HEK293 (cell line): ENCODE results near the gene CNPY4.
A peak's percentile ranks its signal among the peaks of the same experiment; 100 is the strongest.

Experiments
- ATF2 ChIP-seq: fragments of 450-650 bp; formaldehyde crosslinking; IDR thresholded peaks from 2 replicates; pipeline ENCODE4 v1.5.1; 2016; ENCODE audit warnings: missing biosample characterization, missing genetic modification characterization, low read depth
- PRDM4 ChIP-seq: fragments of 450-650 bp; formaldehyde crosslinking; IDR thresholded peaks from 2 replicates; pipeline ENCODE4 v1.5.1; 2017; ENCODE audit warnings: missing biosample characterization, missing genetic modification characterization
- RBAK ChIP-seq: fragments of 450-650 bp; formaldehyde crosslinking; IDR thresholded peaks from 2 replicates; pipeline ENCODE4 v1.5.1; 2016; ENCODE audit warnings: missing biosample characterization, missing genetic modification characterization
- TSHZ1 ChIP-seq: fragments of 450-650 bp; formaldehyde crosslinking; IDR thresholded peaks from 2 replicates; pipeline ENCODE4 v1.5.1; 2016; ENCODE audit warnings: missing biosample characterization, missing genetic modification characterization, borderline replicate concordance
- ZBTB10 ChIP-seq: fragments of 450-650 bp; formaldehyde crosslinking; IDR thresholded peaks from 2 replicates; pipeline ENCODE4 v1.5.1; 2016; ENCODE audit warnings: missing biosample characterization, missing genetic modification characterization
- ZBTB11 ChIP-seq: fragments of 450-650 bp; formaldehyde crosslinking; conservative IDR thresholded peaks from 2 replicates; pipeline ENCODE4 v1.5.1; 2016; ENCODE audit warnings: low read depth, missing biosample characterization, missing genetic modification characterization
- ZBTB7A ChIP-seq: fragments of 450-650 bp; formaldehyde crosslinking; IDR thresholded peaks from 2 replicates; pipeline ENCODE4 v1.5.1; 2016; ENCODE audit warnings: low read depth, missing biosample characterization, missing genetic modification characterization
- ZNF2 ChIP-seq: fragments of 450-650 bp; formaldehyde crosslinking; IDR thresholded peaks from 2 replicates; pipeline ENCODE4 v1.5.1; 2016; ENCODE audit warnings: missing biosample characterization, missing genetic modification characterization
- ZNF292 ChIP-seq: fragments of 450-650 bp; formaldehyde crosslinking; IDR thresholded peaks from 2 replicates; pipeline ENCODE4 v1.5.1; 2016; ENCODE audit warnings: low read depth, missing biosample characterization, missing genetic modification characterization, borderline replicate concordance
- ZNF366 ChIP-seq: fragments of 450-650 bp; formaldehyde crosslinking; conservative IDR thresholded peaks from 2 replicates; pipeline ENCODE4 v1.5.1; 2016; ENCODE audit warnings: missing biosample characterization, missing genetic modification characterization
- ZNF394 ChIP-seq: fragments of 450-650 bp; formaldehyde crosslinking; IDR thresholded peaks from 2 replicates; pipeline ENCODE4 v1.5.1; 2016; ENCODE audit warnings: missing biosample characterization, missing genetic modification characterization, mild to moderate bottlenecking, moderate library complexity, borderline replicate concordance
- ZNF426 ChIP-seq: fragments of 450-650 bp; formaldehyde crosslinking; IDR thresholded peaks from 2 replicates; pipeline ENCODE4 v1.5.1; 2017; ENCODE audit warnings: missing biosample characterization, missing genetic modification characterization, mild to moderate bottlenecking, inconsistent platforms, moderate library complexity
- ZNF433 ChIP-seq: fragments of 450-650 bp; formaldehyde crosslinking; IDR thresholded peaks from 2 replicates; pipeline ENCODE4 v1.5.1; 2016; ENCODE audit warnings: missing biosample characterization, missing genetic modification characterization, low read depth
- ZNF548 ChIP-seq: fragments of 450-650 bp; formaldehyde crosslinking; IDR thresholded peaks from 2 replicates; pipeline ENCODE4 v1.5.1; 2016; ENCODE audit warnings: missing biosample characterization, missing genetic modification characterization
- ZNF677 ChIP-seq: fragments of 450-650 bp; IDR thresholded peaks from 2 replicates; pipeline ENCODE4 v1.5.0; 2018; ENCODE audit warnings: missing biosample characterization, mild to moderate bottlenecking, missing genetic modification characterization, moderate library complexity
- ZNF692 ChIP-seq: fragments of 450-650 bp; formaldehyde crosslinking; IDR thresholded peaks from 2 replicates; pipeline ENCODE4 v1.5.1; 2016; ENCODE audit warnings: missing biosample characterization, missing genetic modification characterization
- ZNF792 ChIP-seq: fragments of 450-650 bp; formaldehyde crosslinking; IDR thresholded peaks from 2 replicates; pipeline ENCODE4 v1.5.1; 2016; ENCODE audit warnings: missing biosample characterization, missing genetic modification characterization
- ZSCAN16 ChIP-seq: fragments of 450-650 bp; formaldehyde crosslinking; IDR thresholded peaks from 2 replicates; pipeline ENCODE4 v1.5.1; 2016; ENCODE audit warnings: missing biosample characterization, missing genetic modification characterization
- TF ChIP-seq, protein P1 (sequence below): fragments of 450-650 bp; formaldehyde crosslinking; IDR thresholded peaks from 2 replicates; pipeline ENCODE4 v1.5.1; 2017; ENCODE audit warnings: missing biosample characterization, missing genetic modification characterization
- TF ChIP-seq, protein P2 (sequence below): fragments of 450-650 bp; formaldehyde crosslinking; IDR thresholded peaks from 2 replicates; pipeline ENCODE4 v1.5.1; 2017; ENCODE audit warnings: missing biosample characterization, mild to moderate bottlenecking, missing genetic modification characterization, moderate library complexity

Gene CNPY4

GRCh38 chr7:100100420-100101015, 18.9 kb upstream of the CNPY4 start (continued):
- no peak; the same call in none of the 2 replicates for TF ChIP-seq ZNF692 (tag by site-specific recombination)
- TF ChIP-seq ZNF426 (tag by site-specific recombination): no peak
- TF ChIP-seq, protein P1, sequence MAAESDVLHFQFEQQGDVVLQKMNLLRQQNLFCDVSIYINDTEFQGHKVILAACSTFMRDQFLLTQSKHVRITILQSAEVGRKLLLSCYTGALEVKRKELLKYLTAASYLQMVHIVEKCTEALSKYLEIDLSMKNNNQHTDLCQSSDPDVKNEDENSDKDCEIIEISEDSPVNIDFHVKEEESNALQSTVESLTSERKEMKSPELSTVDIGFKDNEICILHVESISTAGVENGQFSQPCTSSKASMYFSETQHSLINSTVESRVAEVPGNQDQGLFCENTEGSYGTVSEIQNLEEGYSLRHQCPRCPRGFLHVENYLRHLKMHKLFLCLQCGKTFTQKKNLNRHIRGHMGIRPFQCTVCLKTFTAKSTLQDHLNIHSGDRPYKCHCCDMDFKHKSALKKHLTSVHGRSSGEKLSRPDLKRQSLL: peak; percentile 31; the same call in 1 of the 2 replicates
- peak; percentile 95 for TF ChIP-seq ZBTB11
- TF ChIP-seq ZNF433 (tag by site-specific recombination): no peak
- no peak for TF ChIP-seq RBAK (tag by site-specific recombination)
- no peak for TF ChIP-seq ZNF292 (tag by site-specific recombination)
- TF ChIP-seq ZBTB7A (tag by site-specific recombination): peak; percentile 72; the same call in 1 of the 2 replicates
- TF ChIP-seq ZBTB10 (tag by site-specific recombination): peak; percentile 70
- no peak for TF ChIP-seq ATF2 (tag by site-specific recombination)
- no peak for TF ChIP-seq ZNF366 (tag by site-specific recombination)
- TF ChIP-seq TSHZ1 (tag by site-specific recombination): no peak
- no peak for TF ChIP-seq ZNF677 (tag by site-specific recombination)
- TF ChIP-seq ZNF792 (tag by site-specific recombination): 0 out of 2 replicates have a peak, but pooled peaks have one; percentile 16
- TF ChIP-seq, protein P2, sequence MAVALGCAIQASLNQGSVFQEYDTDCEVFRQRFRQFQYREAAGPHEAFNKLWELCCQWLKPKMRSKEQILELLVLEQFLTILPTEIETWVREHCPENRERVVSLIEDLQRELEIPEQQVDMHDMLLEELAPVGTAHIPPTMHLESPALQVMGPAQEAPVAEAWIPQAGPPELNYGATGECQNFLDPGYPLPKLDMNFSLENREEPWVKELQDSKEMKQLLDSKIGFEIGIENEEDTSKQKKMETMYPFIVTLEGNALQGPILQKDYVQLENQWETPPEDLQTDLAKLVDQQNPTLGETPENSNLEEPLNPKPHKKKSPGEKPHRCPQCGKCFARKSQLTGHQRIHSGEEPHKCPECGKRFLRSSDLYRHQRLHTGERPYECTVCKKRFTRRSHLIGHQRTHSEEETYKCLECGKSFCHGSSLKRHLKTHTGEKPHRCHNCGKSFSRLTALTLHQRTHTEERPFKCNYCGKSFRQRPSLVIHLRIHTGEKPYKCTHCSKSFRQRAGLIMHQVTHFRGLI (tag by site-specific recombination): no peak
- TF ChIP-seq ZNF394: peak; percentile 36
- TF ChIP-seq PRDM4 (tag by site-specific recombination): peak; percentile 54; the same call in 1 of the 2 replicates
- no peak for TF ChIP-seq ZNF548 (tag by site-specific recombination)
- no peak for TF ChIP-seq ZSCAN16
- peak; percentile 77 for TF ChIP-seq ZNF2 (tag by site-specific recombination)
